GM21360 (cell line): ENCODE results near the gene DDX5.

Source experiments
- ATAC-seq: cut with Tn5 transposase; IDR thresholded peaks from one replicate; pipeline ENCODE4 v1.9.1; 2021; ENCODE audit warnings: mild to moderate bottlenecking, moderate library complexity; ENCODE audit not compliant: unreplicated experiment

DDX5 gene

GRCh38 chr17:64506201-64506575 lies at the start of gene DDX5:
Gene DDX5 (minus strand): TSS chr17:64506289. CDS start chr17:64506119, 170 bp downstream.
- peak; percentile 65 for ATAC-seq

- ATAC-seq, result no peak
Measured at GRCh38 chr17:64555281-64555680, 49.2 kb upstream of the DDX5 start.

- no peak for ATAC-seq
Measured at GRCh38 chr17:64554028-64554637, 48.0 kb upstream of the DDX5 start.

DNA sequence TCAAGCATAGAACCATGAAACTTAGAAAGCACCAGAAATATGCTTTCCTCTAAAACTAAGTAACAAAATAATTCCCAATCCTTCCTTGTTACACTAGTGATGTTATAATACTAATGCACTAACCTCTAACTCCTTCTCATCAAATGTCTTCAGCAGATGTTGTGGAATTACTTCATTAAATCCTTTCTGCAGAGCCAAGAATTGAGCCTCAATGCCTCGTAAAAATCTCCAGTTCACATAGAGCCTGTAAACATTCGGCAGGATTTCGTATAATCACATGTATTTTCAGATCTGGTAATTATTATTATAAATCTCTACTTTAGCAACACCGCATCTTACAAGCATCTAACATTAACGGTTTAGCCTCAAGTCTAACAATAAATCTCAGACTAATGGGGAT lies 45.4 kb upstream of the DDX5 start:
- no peak for ATAC-seq

- no peak for ATAC-seq
Measured at GRCh38 chr17:64547319-64547718, 41.2 kb upstream of the DDX5 start.

DNA sequence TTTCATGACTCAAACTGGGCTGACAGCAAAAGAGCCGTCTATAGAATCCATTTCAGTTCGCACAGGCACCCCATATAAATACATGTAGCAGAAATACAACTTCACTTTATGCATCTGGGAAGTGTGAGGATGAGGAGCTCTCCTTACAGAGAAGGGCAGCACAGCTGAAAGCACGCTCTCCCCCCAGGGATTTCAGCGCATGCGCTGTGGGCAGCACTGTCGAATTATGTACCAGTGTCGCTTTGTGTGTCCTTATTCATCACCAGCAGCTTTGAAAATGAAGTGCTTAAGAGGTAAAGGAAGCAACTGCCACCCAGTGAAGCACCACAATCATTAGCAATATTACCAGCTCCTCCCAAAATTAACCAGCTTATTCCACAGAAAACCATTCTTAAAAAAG lies 40.6 kb upstream of the DDX5 start:
- ATAC-seq, result no peak

DNA sequence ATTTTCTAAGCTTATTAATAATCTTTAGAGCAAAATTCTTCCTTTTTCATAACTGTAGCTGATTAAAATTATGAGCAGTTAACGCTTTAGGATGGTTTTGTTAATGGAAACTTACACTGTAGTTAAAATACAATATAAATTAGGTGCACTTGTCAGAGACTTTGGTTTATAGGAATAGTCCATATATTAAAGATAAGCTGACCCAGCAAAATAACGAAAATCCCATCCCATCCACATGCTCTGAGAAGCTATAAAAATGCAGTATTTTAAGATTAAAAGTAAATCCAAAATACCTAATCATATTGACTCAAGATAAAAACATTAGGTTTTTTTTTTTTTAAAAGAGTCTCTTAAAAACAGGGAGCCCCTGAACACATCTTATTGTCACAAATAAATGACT lies 38.7 kb upstream of the DDX5 start:
- ATAC-seq, result no peak

- ATAC-seq, result no peak
Measured at GRCh38 chr17:64540118-64540776, 34.2 kb upstream of the DDX5 start.

DNA sequence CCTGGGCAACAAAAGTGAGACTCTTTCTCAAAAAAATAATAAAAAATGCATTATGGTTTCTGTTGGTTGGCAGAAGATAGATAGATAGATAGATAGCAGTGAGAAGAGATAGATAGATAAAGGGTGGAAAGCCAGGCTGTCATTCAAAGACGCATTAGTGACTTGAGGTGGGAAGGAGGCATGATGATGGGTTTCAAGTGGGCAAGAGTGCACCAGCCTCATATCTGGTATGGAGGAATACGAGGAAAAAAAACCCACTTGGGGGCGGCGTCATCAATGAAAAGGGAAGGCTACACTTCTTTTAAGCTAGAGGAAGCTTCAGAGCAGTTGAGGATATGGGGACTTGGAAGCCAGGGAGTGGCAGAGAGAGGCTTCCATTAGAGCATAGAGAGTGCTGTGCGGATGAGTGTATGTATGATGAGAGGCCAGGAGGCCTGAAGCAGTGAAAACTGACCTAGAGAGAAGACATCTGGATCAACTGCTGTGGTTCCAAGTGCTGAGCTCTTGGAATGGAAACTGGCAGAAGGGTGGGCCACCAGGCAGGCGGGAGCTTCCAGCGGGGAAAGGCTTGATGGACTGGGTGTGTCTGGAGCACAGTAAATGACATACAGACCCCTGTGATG lies 32.5 kb upstream of the DDX5 start:
- ATAC-seq, result no peak

DNA sequence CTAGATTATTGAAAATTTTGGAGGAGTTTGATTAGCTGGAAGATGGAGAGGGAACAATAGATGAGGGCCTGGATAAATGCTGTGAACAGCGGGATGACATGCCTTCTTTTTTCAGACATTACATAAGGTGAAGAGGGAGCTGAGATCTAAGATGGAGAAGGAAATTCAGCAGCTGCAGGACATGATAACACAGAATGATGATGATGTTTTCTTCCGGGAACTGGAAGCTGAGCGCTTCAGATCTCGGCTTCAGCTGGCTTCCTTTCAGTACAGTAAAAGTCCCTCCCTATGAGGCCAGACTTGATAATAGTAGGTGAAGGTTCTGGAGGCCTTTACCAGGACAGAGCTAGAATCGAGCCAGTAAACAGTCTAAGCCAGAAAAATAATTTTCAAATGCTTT lies 31.4 kb upstream of the DDX5 start:
- ATAC-seq, result no peak

DNA sequence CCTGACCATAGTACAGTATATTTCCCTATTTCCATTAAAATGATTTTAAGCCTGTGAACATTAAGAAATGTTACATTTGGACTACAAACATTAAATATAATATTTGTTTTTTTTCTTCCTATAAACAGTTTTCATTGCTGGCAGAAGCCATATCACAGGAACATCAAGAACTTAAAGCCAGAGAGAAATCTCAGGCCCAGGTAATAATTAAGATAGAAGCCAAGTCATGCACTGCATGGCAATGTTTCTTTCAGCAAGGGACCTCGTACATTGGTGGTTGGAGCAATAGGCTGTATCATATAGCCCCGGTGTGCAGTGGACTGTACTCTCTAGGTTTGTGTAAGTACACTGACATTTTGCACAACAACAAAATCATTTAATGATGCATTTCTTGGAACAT lies 30.8 kb upstream of the DDX5 start:
- ATAC-seq, result no peak

- no peak for ATAC-seq
Measured at GRCh38 chr17:64535357-64535756, 29.3 kb upstream of the DDX5 start.

DNA sequence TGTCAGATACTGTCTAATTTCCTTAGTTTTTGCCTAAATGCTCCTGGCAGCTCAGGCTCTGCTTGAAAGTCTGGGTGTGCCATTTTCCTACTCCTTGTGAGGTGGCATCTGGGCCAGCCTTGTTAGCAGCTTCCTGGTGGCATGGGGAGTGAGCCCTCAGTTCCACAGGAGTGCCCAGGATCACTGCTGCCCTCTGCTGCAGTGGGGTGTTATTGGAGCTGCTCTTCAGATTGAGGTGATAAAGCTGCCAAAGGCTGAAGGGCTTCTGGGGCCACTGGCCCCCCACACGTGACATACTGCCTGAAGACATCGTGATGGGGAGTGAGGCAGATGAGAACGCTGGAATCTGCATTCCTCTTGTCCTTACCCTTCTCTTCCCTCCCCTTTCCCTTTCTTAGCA lies 28.1 kb upstream of the DDX5 start:
- no peak for ATAC-seq

- no peak for ATAC-seq
Measured at GRCh38 chr17:64533784-64534183, 27.7 kb upstream of the DDX5 start.

DNA sequence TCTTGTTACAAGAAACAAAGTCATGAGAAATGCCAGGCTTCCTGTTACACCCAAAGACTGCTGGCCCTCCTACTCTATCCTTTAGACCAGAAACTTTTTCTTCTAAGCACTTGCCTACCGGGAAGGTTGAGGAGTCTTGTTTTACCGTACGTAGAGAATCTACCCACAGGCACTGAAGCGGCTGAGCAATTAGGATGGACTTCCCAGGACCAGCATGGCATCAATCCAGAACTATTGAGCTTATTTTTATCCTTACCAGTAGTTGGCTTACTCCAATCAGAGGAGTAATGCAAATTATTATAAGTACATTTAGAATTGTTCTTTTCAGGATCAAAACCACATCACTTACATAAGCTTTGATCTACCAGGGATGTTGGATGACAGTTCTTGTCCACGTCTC lies 26.3 kb upstream of the DDX5 start:
- ATAC-seq, result no peak

DNA sequence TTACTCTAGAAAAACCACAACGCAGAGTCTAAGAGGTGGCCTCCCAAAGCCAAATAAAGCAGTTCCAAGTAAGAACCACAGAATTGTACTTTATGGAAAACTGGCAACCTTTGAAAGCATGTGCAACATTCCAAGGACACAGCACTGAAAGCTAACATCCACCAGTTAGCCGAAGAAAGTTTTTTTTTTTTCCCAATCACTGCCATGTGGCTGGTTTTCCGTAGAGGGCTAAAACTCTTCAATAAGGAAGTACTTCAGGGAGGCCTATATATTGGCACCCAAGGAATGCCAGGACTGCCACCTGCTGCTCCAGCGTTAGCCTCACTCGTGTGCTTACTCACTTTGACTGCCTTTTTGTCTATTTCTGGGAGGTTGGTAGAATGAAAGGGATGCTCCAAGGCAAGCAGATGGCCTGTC lies 25.9 kb upstream of the DDX5 start:
- ATAC-seq, result no peak

- no peak for ATAC-seq
Measured at GRCh38 chr17:64529221-64529620, 23.1 kb upstream of the DDX5 start.

DNA sequence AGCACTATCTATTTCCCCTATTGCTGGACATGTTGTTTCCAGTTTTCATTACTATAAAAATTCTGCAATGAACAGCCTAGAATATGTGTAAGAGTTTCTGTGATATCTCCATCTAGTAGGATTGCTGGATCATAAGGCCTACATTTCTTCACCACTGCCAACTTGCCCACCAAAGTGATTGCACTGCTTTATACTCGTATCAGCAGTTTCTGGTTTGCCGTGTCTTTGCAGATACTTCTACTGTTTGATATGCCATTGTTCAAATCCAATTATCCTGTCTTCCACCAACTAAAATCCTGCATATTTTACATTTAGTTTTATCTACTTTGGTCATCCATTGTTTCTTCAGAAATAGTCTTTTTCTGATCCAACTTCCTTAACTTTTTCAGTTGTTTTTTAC lies 21.8 kb upstream of the DDX5 start:
- ATAC-seq, result no peak

DNA sequence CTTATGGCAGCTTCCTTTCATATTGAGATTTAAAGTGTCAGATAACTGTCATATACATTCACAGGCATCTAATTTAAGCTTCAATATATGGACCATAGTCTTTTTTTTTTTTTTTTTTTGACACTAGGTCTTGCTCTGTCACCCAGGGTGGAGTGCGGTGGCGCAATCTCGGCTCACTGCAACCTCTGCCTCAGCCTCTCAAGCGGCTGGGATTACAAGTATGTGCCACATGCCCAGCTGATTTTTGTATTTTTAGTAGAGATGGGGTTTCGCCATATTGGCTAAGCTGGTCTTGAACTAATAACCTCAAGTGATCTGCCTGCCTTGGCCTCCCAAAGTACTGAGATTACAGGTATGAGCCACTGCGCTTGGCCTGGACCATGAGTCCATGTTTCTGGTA lies 14.3 kb upstream of the DDX5 start:
- no peak for ATAC-seq

- no peak for ATAC-seq
Measured at GRCh38 chr17:64519601-64520000, 13.5 kb upstream of the DDX5 start.

DNA sequence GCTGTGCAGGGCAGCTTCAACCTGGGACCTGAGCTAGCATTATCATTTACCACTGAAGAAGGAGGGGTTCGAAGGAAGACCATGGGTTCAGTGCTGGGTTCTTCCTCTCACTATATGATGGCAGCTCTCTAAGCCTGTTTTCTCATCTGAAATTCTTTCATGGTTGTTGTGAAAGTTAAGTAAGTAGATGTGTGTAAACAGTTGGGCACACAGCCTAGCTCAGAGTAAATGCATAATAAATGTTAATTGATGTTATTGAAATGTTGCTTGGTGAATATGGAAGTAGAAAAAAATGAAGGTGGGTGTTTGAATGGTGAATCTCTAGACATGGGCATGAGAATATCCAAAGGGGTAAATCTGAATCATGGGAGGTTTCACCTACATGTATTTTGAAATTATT lies 9.7 kb upstream of the DDX5 start:
- ATAC-seq, result no peak

GRCh38 chr17:64515419-64515818 lies 9.3 kb upstream of the DDX5 start:
- no peak for ATAC-seq

DNA sequence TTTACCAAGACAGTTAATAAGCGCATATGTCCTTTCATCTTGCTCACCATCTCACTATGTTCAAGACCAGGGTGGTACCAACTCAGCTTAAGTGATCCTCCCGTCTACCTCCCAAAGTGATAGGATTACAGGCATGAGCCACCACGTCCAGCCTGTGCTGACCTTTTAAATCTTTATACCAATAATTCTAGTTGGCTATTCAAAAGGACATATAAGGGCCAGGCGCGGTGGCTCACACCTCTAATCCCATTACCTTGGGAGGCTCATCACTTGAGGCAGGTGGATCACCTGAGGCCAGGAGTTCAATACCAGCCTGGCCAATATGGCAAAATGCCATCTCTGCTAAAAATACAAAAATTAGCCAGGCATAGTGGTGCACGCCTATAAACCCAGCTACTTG lies 3.1 kb upstream of the DDX5 start:
- ATAC-seq, result no peak
